ENCODE results near the gene TIGAR.

TIGAR gene

GRCh38 chr12:4402996-4403395 lies 82.0 kb downstream of the TIGAR start:
- H3K4me3 ChIP-seq (ENCODE audit: low read depth, low read length): no peak overlapping the region
- no peak for TF ChIP-seq CTCF (IDR thresholded peaks at IDR 0.05; ENCODE audit: insufficient read depth, low read depth, low read length, missing control alignments)
- DNase-seq (ENCODE audit: low read depth): no peak

Data from GM12865 (cell line).